ENCODE data around the gene SPTBN2.

The SPTBN2 gene

GRCh38 chr11:66688561-66689534 is 40.2 kb downstream of the SPTBN2 start:
- in situ Hi-C loops (cut with MboI; ENCODE audit: low pct_unique_long_range_greater_than_20kb, low sequenced_read_pairs), result loop anchor here (25.0 kb wide), 1 partner anchor 148 kb away; the partner anchor contains the start of gene RCE1
- no peak for DNase-seq

GRCh38 chr11:66687831-66688281 is 41.2 kb downstream of the SPTBN2 start:
- DNase-seq, result no peak
- in situ Hi-C loops (cut with MboI; ENCODE audit: low pct_unique_long_range_greater_than_20kb, low sequenced_read_pairs), result loop anchor here (25.0 kb wide), 1 partner anchor 149 kb away; the partner anchor contains the start of gene RCE1

GRCh38 chr11:66686801-66687750 is 41.9 kb downstream of the SPTBN2 start:
- in situ Hi-C loops (cut with MboI; ENCODE audit: low pct_unique_long_range_greater_than_20kb, low sequenced_read_pairs), result loop anchor here (25.0 kb wide), 1 partner anchor 150 kb away; the partner anchor contains the start of gene RCE1
- no peak for DNase-seq

- no peak for DNase-seq
- in situ Hi-C loops (cut with MboI; ENCODE audit: low pct_unique_long_range_greater_than_20kb, low sequenced_read_pairs), result loop anchor here (25.0 kb wide), 1 partner anchor 151 kb away; the partner anchor contains the start of gene RCE1
Observed at GRCh38 chr11:66686100-66686785, 42.8 kb downstream of the SPTBN2 start.

GRCh38 chr11:66685276-66686099 is 43.5 kb downstream of the SPTBN2 start:
- in situ Hi-C loops (cut with MboI; ENCODE audit: low pct_unique_long_range_greater_than_20kb, low sequenced_read_pairs), result loop anchor here (25.0 kb wide), 1 partner anchor 152 kb away; the partner anchor contains the start of gene RCE1
- no peak for DNase-seq

GRCh38 chr11:66684635-66685034 is 44.4 kb downstream of the SPTBN2 start:
- in situ Hi-C loops (cut with MboI; ENCODE audit: low pct_unique_long_range_greater_than_20kb, low sequenced_read_pairs), result loop anchor here (25.0 kb wide), 1 partner anchor 153 kb away; the partner anchor contains the start of gene RCE1
- no peak for DNase-seq

- in situ Hi-C loops (cut with MboI; ENCODE audit: low pct_unique_long_range_greater_than_20kb, low sequenced_read_pairs), result loop anchor here (25.0 kb wide), 1 partner anchor 153 kb away; the partner anchor contains the start of gene RCE1
Observed at GRCh38 chr11:66683877-66684276, 45.1 kb downstream of the SPTBN2 start.

GRCh38 chr11:66680966-66681645 is 47.9 kb downstream of the SPTBN2 start:
- in situ Hi-C loops (cut with MboI; ENCODE audit: low pct_unique_long_range_greater_than_20kb, low sequenced_read_pairs), result loop anchor here (25.0 kb wide), 1 partner anchor 156 kb away; the partner anchor contains the start of gene RCE1
- no peak for DNase-seq

More at GRCh38 chr11:66683877-66684276, 45.1 kb downstream of the SPTBN2 start:
- no peak for DNase-seq

GRCh38 chr11:66677599-66678375 is 51.2 kb downstream of the SPTBN2 start, which contains the start of gene RBM4B:
Gene RBM4B, minus strand, starts transcription at chr11:66677887. Its CDS starts 808 bp downstream, at chr11:66677079.
- DNase-seq, result peak; percentile 98
- in situ Hi-C loops (cut with MboI; ENCODE audit: low pct_unique_long_range_greater_than_20kb, low sequenced_read_pairs), result loop anchor here (25.0 kb wide), 1 partner anchor 160 kb away; the partner anchor contains the start of gene RCE1

- DNase-seq, result no peak
- in situ Hi-C loops (cut with MboI; ENCODE audit: low pct_unique_long_range_greater_than_20kb, low sequenced_read_pairs), result loop anchor here (25.0 kb wide), 1 partner anchor 160 kb away; the partner anchor contains the start of gene RCE1
Observed at GRCh38 chr11:66676931-66677598, 52.0 kb downstream of the SPTBN2 start.

GRCh38 chr11:66676282-66676919 is 52.6 kb downstream of the SPTBN2 start:
- DNase-seq, result peak; percentile 43
- in situ Hi-C loops (cut with MboI; ENCODE audit: low pct_unique_long_range_greater_than_20kb, low sequenced_read_pairs), result loop anchor here (25.0 kb wide), 1 partner anchor 161 kb away; the partner anchor contains the start of gene RCE1

GRCh38 chr11:66674964-66675602 is 53.9 kb downstream of the SPTBN2 start:
- in situ Hi-C loops (cut with MboI; ENCODE audit: low pct_unique_long_range_greater_than_20kb, low sequenced_read_pairs), result loop anchor here (25.0 kb wide), 1 partner anchor 162 kb away; the partner anchor contains the start of gene RCE1
- no peak for DNase-seq

- DNase-seq, result no peak
- in situ Hi-C loops (cut with MboI; ENCODE audit: low pct_unique_long_range_greater_than_20kb, low sequenced_read_pairs), result no loop called here
Observed at GRCh38 chr11:66670816-66671215, 58.2 kb downstream of the SPTBN2 start.

GRCh38 chr11:66665369-66665768 is 63.6 kb downstream of the SPTBN2 start:
- in situ Hi-C loops (cut with MboI; ENCODE audit: low pct_unique_long_range_greater_than_20kb, low sequenced_read_pairs), result no loop called here
- DNase-seq, result no peak

Measured in KBM-7 (cell line).